Trophoblast cell (in vitro differentiated cells and primary cell): ENCODE measurements around the gene TMEM39B.
A peak's percentile ranks its signal among the peaks of the same experiment; 100 is the strongest.

Source experiments
- DNase-seq, 2 donors: peaks; one replicate each; pipeline ENCODE4 v3.0.0-alpha.2; 2016
- H2AFZ ChIP-seq: 2 replicates; pipeline ENCODE4 v1.6.1; 2013; ENCODE audit warnings: low read length, moderate library complexity, mild to moderate bottlenecking; ENCODE audit not compliant: insufficient read depth, poor library complexity
- H2AK5ac ChIP-seq: 2 replicates; pipeline ENCODE4 v1.6.1; 2013; ENCODE audit warnings: mild to moderate bottlenecking, low read length
- H2BK120ac ChIP-seq: 2 replicates; pipeline ENCODE4 v1.6.1; 2013; ENCODE audit warnings: low read length, mild to moderate bottlenecking, moderate library complexity; ENCODE audit not compliant: insufficient read depth, poor library complexity
- H2BK12ac ChIP-seq: 2 replicates; pipeline ENCODE4 v1.6.1; 2013; ENCODE audit warnings: mild to moderate bottlenecking, low read length, moderate library complexity
- H2BK5ac ChIP-seq: 2 replicates; pipeline ENCODE4 v1.6.1; 2013; ENCODE audit warnings: low read length, low read depth, moderate library complexity, mild to moderate bottlenecking; ENCODE audit not compliant: poor library complexity
- H3K14ac ChIP-seq: 2 replicates; pipeline ENCODE4 v1.6.1; 2013; ENCODE audit warnings: mild to moderate bottlenecking, low read length
- H3K18ac ChIP-seq: 2 replicates; pipeline ENCODE4 v1.6.1; 2013; ENCODE audit warnings: mild to moderate bottlenecking, low read length
- H3K23ac ChIP-seq: 2 replicates; pipeline ENCODE4 v1.6.1; 2013; ENCODE audit warnings: low read length
- H3K27ac ChIP-seq: 2 replicates; pipeline ENCODE4 v1.5.1; 2013; ENCODE audit warnings: low read depth, mild to moderate bottlenecking, inconsistent platforms, low read length, moderate library complexity
- H3K27me3 ChIP-seq: 2 replicates; pipeline ENCODE4 v1.6.1; 2013; ENCODE audit warnings: inconsistent platforms, mild to moderate bottlenecking, low read length, moderate library complexity; ENCODE audit not compliant: insufficient read depth
- H3K36me3 ChIP-seq, 2 experiments: 1 replicate in 1 of 2; 2 replicates in 1 of 2; pipeline ENCODE4 v1.6.1; 2013; ENCODE audit warnings: low read length in 2 of 2, mild to moderate bottlenecking in 2 of 2, moderate library complexity in 1 of 2; ENCODE audit not compliant: insufficient read depth in 2 of 2, control insufficient read depth in 1 of 2
- H3K4ac ChIP-seq: 2 replicates; pipeline ENCODE4 v1.6.1; 2013; ENCODE audit warnings: low read depth, mild to moderate bottlenecking, low read length, moderate library complexity
- H3K4me1 ChIP-seq, 2 experiments: 1 replicate in 1 of 2; 2 replicates in 1 of 2; pipeline ENCODE4 v1.6.1; 2013; ENCODE audit warnings: low read length in 2 of 2, mild to moderate bottlenecking in 2 of 2, moderate library complexity in 1 of 2; ENCODE audit not compliant: insufficient read depth in 2 of 2, control insufficient read depth in 1 of 2
- H3K4me2 ChIP-seq: 2 replicates; pipeline ENCODE4 v1.6.1; 2013; ENCODE audit warnings: inconsistent platforms, mild to moderate bottlenecking, low read length, moderate library complexity
- H3K4me3 ChIP-seq: 2 replicates; pipeline ENCODE4 v1.5.1; 2013; ENCODE audit warnings: mild to moderate bottlenecking, low read depth, low read length, inconsistent platforms
- H3K79me1 ChIP-seq: one replicate; pipeline ENCODE4 v1.6.1; 2013; ENCODE audit warnings: low read length
- H3K79me2 ChIP-seq: 2 replicates; pipeline ENCODE4 v1.6.1; 2013; ENCODE audit warnings: low read length, mild to moderate bottlenecking; ENCODE audit not compliant: control insufficient read depth, insufficient read depth, poor library complexity
- H3K9ac ChIP-seq: 2 replicates; pipeline ENCODE4 v1.6.1; 2013; ENCODE audit warnings: mild to moderate bottlenecking, low read length
- H3K9me3 ChIP-seq: 2 replicates; pipeline ENCODE4 v1.6.1; 2013; ENCODE audit warnings: low read depth, mild to moderate bottlenecking, control low read depth, inconsistent platforms, low read length; ENCODE audit not compliant: insufficient read depth
- H4K12ac ChIP-seq: 2 replicates; pipeline ENCODE4 v1.6.1; 2013; ENCODE audit warnings: low read depth, mild to moderate bottlenecking, low read length, moderate library complexity
- H4K8ac ChIP-seq: 2 replicates; pipeline ENCODE4 v1.6.1; 2013; ENCODE audit warnings: low read depth, mild to moderate bottlenecking, low read length, moderate library complexity
- H4K91ac ChIP-seq: one replicate; pipeline ENCODE4 v1.6.1; 2013; ENCODE audit warnings: low read depth, mild to moderate bottlenecking, low read length, moderate library complexity
- WGBS: extraction: QIAGEN DNeasy Blood & Tissue Kit; methylation state at CpG from one replicate; pipeline ENCODE4 v1.1.7; 2013; ENCODE audit warnings: missing lambda C conversion rate; ENCODE audit not compliant: insufficient read length, insufficient coverage; ENCODE audit errors: extremely low coverage; 5-methylcytosine and 5-hydroxymethylcytosine counted together

Gene TMEM39B

GRCh38 chr1:32105338-32105737, 32.6 kb downstream of the TMEM39B start:
- peaks cover 6% of the 10 kb centered on the region for H3K79me2 ChIP-seq
- H3K4me3 ChIP-seq = no peak overlapping the region
- H2AFZ ChIP-seq = no peak overlapping the region
- H2BK5ac ChIP-seq = no peak overlapping the region
- no peak overlapping the region for H4K12ac ChIP-seq
- H3K14ac ChIP-seq = no peak overlapping the region
- no peak overlapping the region for H3K9ac ChIP-seq
- H3K27me3 ChIP-seq = no peaks in the 10 kb centered on the region
- H3K79me1 ChIP-seq = peaks cover 10% of the 10 kb centered on the region
- H4K91ac ChIP-seq = no peak overlapping the region
- peaks cover 6 to 7% of the 10 kb centered on the region in 2 experiments for H3K36me3 ChIP-seq
- no peak overlapping the region for H3K27ac ChIP-seq
- no peak overlapping the region for H2BK120ac ChIP-seq
- H3K23ac ChIP-seq = no peak overlapping the region
- no CpG with 5 or more reads among the region's 1 CpG for WGBS
- peaks cover 11 to 12% of the 10 kb centered on the region in 2 experiments for H3K4me1 ChIP-seq
- H3K4me2 ChIP-seq = no peak overlapping the region
- no peak overlapping the region for H3K4ac ChIP-seq
- peaks cover 2% of the 10 kb centered on the region for H3K9me3 ChIP-seq
- DNase-seq = no peak
- no peak overlapping the region for H2BK12ac ChIP-seq
- H4K8ac ChIP-seq = no peak overlapping the region
- no peak overlapping the region for H3K18ac ChIP-seq
- no peak overlapping the region for H2AK5ac ChIP-seq

- no peak overlapping the region for H2BK120ac ChIP-seq
- H4K8ac ChIP-seq = peak overlapping the region; percentile 83
- no peak overlapping the region for H3K9ac ChIP-seq
- peaks cover 2% of the 10 kb centered on the region for H3K9me3 ChIP-seq
- H3K23ac ChIP-seq = no peak overlapping the region
- H3K27me3 ChIP-seq = no peaks in the 10 kb centered on the region
- WGBS = no CpG with 5 or more reads among the region's 9 CpGs
- H3K79me1 ChIP-seq = peaks cover 5% of the 10 kb centered on the region
- no peak overlapping the region for H4K12ac ChIP-seq
- no peak overlapping the region for H2AK5ac ChIP-seq
- no peak overlapping the region for H4K91ac ChIP-seq
- DNase-seq = peak in 1 of 2 donors; percentile 21
- H3K4me3 ChIP-seq = no peak overlapping the region
- H3K4me2 ChIP-seq = no peak overlapping the region
- H2BK5ac ChIP-seq = no peak overlapping the region
- H3K27ac ChIP-seq = no peak overlapping the region
- H3K14ac ChIP-seq = no peak overlapping the region
- H3K18ac ChIP-seq = no peak overlapping the region
- H2BK12ac ChIP-seq = no peak overlapping the region
- H3K36me3 ChIP-seq = peaks cover 3 to 7% of the 10 kb centered on the region in 2 experiments
- H3K4me1 ChIP-seq = peaks cover 2 to 4% of the 10 kb centered on the region in 2 experiments
- peaks cover 7% of the 10 kb centered on the region for H3K79me2 ChIP-seq
- no peak overlapping the region for H2AFZ ChIP-seq
- no peak overlapping the region for H3K4ac ChIP-seq
Measured at GRCh38 chr1:32106663-32107275, 34.0 kb downstream of the TMEM39B start.

DNA sequence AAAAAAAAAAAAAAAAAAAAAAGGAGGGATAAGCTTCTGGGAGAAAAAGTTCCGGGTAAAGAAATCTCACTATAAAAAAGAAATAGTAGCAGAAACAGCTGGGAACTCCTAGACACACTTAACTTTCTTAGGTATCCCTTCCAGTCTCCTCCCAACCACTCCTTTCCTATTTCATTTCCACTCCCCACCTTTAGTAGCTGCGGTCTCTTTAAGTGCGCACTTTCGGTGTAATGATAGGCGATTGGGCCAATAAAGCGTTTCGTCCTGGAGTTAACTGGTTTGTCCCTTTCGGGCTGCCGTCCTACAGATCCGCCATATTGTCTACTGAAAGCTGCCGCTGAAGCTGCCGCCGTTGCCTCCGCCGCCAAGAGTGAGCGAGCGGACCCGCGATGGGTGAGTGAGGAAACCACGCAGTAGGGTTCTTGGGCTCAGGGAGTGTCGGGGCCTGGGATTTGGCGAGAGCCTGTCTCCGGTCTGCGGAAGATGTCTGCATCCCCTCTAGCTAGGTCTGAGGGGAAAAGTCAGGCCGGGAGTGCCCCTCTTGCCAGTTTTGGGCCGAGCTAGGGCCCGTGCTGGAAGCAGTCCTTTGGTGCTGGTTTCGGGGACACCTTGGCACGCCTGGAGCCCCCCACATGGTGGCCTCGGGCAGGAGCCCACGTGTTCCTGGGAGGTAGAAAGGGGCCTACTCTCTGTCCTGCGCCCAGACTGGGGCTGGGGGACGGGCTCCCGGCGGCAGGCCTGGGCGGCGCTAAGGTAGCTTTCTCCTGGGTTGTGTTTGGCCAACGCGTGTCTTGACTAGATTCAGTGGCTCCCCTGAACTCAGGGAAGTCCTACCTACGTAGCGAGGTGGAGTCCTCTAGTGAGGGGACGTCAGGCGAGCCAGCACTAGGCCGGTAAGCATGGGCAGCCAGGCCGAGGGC, 35.3 kb downstream of the TMEM39B start, which contains the start of gene KPNA6:
Gene KPNA6 (plus strand): TSS at position 315 of the 920 bp plus-strand sequence. CDS start 75 bp downstream, at position 390.
- Histone ChIP-seq H3K79me1 (peaks cover 5% of the 10 kb centered on the region), H4K8ac (peak within 1 kb of the TSS; percentile 83), H3K9ac (peak within 1 kb of the TSS; percentile 97), H3K14ac (peak within 1 kb of the TSS; percentile 66), H2BK12ac (no peak within 1 kb of the TSS), H2AK5ac (peak within 1 kb of the TSS; percentile 25), H3K4me3 (peak within 1 kb of the TSS; percentile 97), H3K4me2 (peak within 1 kb of the TSS; percentile 69), H3K9me3 (no peaks in the 10 kb centered on the region), H2BK5ac (peak within 1 kb of the TSS; percentile 54), H2BK120ac (peak within 1 kb of the TSS; percentile 22), H3K23ac (no peak within 1 kb of the TSS), H2AFZ (peak within 1 kb of the TSS; percentile 30), H3K18ac (peak within 1 kb of the TSS; percentile 66), H3K27ac (peak within 1 kb of the TSS; percentile 83), H4K12ac (peak within 1 kb of the TSS; percentile 76), H3K27me3 (no peaks in the 10 kb centered on the region), H3K4me1 (peaks cover 2 to 4% of the 10 kb centered on the region in 2 experiments), H3K36me3 (no peaks in the 10 kb centered on the region), H3K4ac (peak within 1 kb of the TSS; percentile 53), H4K91ac (peak within 1 kb of the TSS; percentile 72), H3K79me2 (peaks cover 7% of the 10 kb centered on the region)
- no CpG with 5 or more reads among the region's 45 CpGs for WGBS
- DNase-seq = peak; percentile 90 to 97

GRCh38 chr1:32111040-32111623, 38.4 kb downstream of the TMEM39B start:
- Histone ChIP-seq H4K8ac (no peak overlapping the region), H3K36me3 (peaks cover 0 to 2% of the 10 kb centered on the region in 2 experiments), H3K79me1 (peaks cover 5% of the 10 kb centered on the region), H3K18ac (no peak overlapping the region), H3K79me2 (peaks cover 7% of the 10 kb centered on the region), H3K4ac (no peak overlapping the region), H2AFZ (no peak overlapping the region), H3K27me3 (no peaks in the 10 kb centered on the region), H3K4me2 (no peak overlapping the region), H3K9me3 (no peaks in the 10 kb centered on the region), H4K91ac (no peak overlapping the region), H2BK5ac (no peak overlapping the region), H3K27ac (no peak overlapping the region), H4K12ac (no peak overlapping the region), H3K9ac (no peak overlapping the region), H2BK120ac (no peak overlapping the region), H3K4me1 (peaks cover 2 to 4% of the 10 kb centered on the region in 2 experiments), H3K23ac (no peak overlapping the region), H3K4me3 (no peak overlapping the region), H2AK5ac (no peak overlapping the region), H2BK12ac (no peak overlapping the region), H3K14ac (no peak overlapping the region)
- DNase-seq = no peak
- WGBS = no CpG with 5 or more reads among the region's 2 CpGs
